A673 (cell line): ENCODE data around the gene MKRN2. TPM values are rescaled to one million over a fixed set of nuclear protein-coding genes. Genes with fewer than 3 reads are reported as not detected.

ENCODE experiments used
- BruUV-seq: library from RNA; stranded (reverse); fragments of 400-500 nt; replicated peaks from 2 replicates; lab custom pipeline; 2021; lab: Mats Ljungman, UMichigan
- CTCF ChIA-PET: fragments of 300-600 bp; sonication (Branson Sonifier 250); formaldehyde crosslinking; loops from one replicate; lab custom pipeline; 2022; ENCODE audit warnings: antibody characterized with exemption; lab: Charles Lee
- POLR2A ChIA-PET: fragments of 300-600 bp; sonication (Branson Sonifier 250); formaldehyde crosslinking; loops from one replicate; lab custom pipeline; 2022; ENCODE audit warnings: antibody characterized with exemption; ENCODE audit not compliant: low non-redundant PET; lab: Charles Lee
- DNase-seq: peaks from one replicate; pipeline ENCODE4 v3.0.0-alpha.2; 2015; ENCODE audit warnings: low spot score
- H3K27ac ChIP-seq: fragments of 200-600 bp; sonication (generic); 2 replicates; pipeline ENCODE4 v1.5.1; 2016; ENCODE audit warnings: mixed run types, low read depth, mild to moderate bottlenecking, mixed read lengths, antibody characterized with exemption, low read length; ENCODE audit not compliant: poor library complexity, severe bottlenecking
- H3K27me3 ChIP-seq: fragments of 200-600 bp; sonication (generic); replicated peaks from 2 replicates; pipeline ENCODE4 v1.6.1; 2017; ENCODE audit warnings: mixed run types, low read depth, mild to moderate bottlenecking, mixed read lengths, antibody characterized with exemption, low read length; ENCODE audit not compliant: insufficient read depth, poor library complexity
- H3K36me3 ChIP-seq: fragments of 200-600 bp; sonication (generic); 2 replicates; pipeline ENCODE4 v1.6.1; 2016; ENCODE audit warnings: mixed run types, mild to moderate bottlenecking, mixed read lengths, antibody characterized with exemption, low read length; ENCODE audit not compliant: insufficient read depth, poor library complexity, severe bottlenecking
- H3K4me1 ChIP-seq: fragments of 200-600 bp; sonication (generic); 2 replicates; pipeline ENCODE4 v1.6.1; 2017; ENCODE audit warnings: mixed run types, mild to moderate bottlenecking, mixed read lengths, antibody characterized with exemption, low read length; ENCODE audit not compliant: insufficient read depth, poor library complexity, severe bottlenecking
- H3K4me3 ChIP-seq: fragments of 200-600 bp; sonication (generic); 2 replicates; pipeline ENCODE4 v1.5.1; 2016; ENCODE audit warnings: low read depth, mixed run types, mild to moderate bottlenecking, mixed read lengths, low read length; ENCODE audit not compliant: poor library complexity, severe bottlenecking
- H3K9me3 ChIP-seq: fragments of 200-600 bp; sonication (generic); 2 replicates; pipeline ENCODE4 v1.6.1; 2016; ENCODE audit warnings: mixed run types, low read depth, mild to moderate bottlenecking, mixed read lengths, antibody characterized with exemption, low read length; ENCODE audit not compliant: poor library complexity, severe bottlenecking
- EZH2 ChIP-seq: fragments of 200-600 bp; sonication (generic); IDR thresholded peaks from 2 replicates; pipeline ENCODE4 v1.6.1; 2017; ENCODE audit warnings: borderline replicate concordance, low read depth, mild to moderate bottlenecking, mixed read lengths, antibody characterized with exemption, low read length; ENCODE audit not compliant: poor library complexity, severe bottlenecking
- intact Hi-C: fragments of 100-400 bp; cut with micrococcal nuclease; formaldehyde crosslinking; loops from one replicate; pipeline ENCODE4 v1.10.0; 2022; ENCODE audit not compliant: unreplicated experiment
- total RNA-seq: library from RNA; stranded (reverse); gene quantifications from 2 replicates; pipeline ENCODE4 v1.2.3, GENCODE V29; 2021
- TF ChIP-seq, protein P1 (sequence below): fragments of 300-800, 200-600 bp; sonication (generic); conservative IDR thresholded peaks from 2 replicates; pipeline ENCODE4 v1.5.1; 2017; ENCODE audit warnings: low read depth, mild to moderate bottlenecking, antibody characterized with exemption, low read length, moderate library complexity, mixed read lengths

Gene MKRN2
- total RNA-seq, 1 experiment from 2014 or later: 47.3 TPM

DNA sequence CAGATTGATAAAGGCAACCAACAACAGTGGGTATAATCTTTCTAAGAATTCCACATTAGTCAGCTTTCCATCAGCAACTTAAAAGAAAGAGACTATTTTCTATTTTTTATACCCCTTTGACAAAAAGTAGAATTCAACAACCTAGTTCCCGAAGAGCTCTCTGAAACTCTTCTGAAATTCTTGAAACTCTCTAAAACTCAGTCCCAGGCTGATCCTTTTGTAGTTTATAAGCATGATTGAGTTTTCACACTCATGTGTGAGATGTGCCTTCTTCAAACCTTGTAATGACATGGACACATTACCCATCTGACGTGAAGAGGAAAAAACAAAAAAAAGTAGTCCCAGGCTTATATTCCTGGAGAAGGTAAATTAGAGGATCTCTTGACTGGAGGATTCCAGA lies 75.6 kb downstream of the MKRN2 start:
- no peaks in the 10 kb centered on the region for H3K27me3 ChIP-seq
- H3K36me3 ChIP-seq: no peaks in the 10 kb centered on the region
- no peaks in the 10 kb centered on the region for H3K9me3 ChIP-seq
- intact Hi-C loops: no loop called here
- ChIA-PET POLR2A (no interaction called here), CTCF (no interaction called here)
- H3K27ac ChIP-seq: no peak overlapping the region
- no TSS peak for BruUV-seq
- H3K4me1 ChIP-seq: no peaks in the 10 kb centered on the region
- no peak for DNase-seq
- H3K4me3 ChIP-seq: no peak overlapping the region
- TF ChIP-seq, protein P1, sequence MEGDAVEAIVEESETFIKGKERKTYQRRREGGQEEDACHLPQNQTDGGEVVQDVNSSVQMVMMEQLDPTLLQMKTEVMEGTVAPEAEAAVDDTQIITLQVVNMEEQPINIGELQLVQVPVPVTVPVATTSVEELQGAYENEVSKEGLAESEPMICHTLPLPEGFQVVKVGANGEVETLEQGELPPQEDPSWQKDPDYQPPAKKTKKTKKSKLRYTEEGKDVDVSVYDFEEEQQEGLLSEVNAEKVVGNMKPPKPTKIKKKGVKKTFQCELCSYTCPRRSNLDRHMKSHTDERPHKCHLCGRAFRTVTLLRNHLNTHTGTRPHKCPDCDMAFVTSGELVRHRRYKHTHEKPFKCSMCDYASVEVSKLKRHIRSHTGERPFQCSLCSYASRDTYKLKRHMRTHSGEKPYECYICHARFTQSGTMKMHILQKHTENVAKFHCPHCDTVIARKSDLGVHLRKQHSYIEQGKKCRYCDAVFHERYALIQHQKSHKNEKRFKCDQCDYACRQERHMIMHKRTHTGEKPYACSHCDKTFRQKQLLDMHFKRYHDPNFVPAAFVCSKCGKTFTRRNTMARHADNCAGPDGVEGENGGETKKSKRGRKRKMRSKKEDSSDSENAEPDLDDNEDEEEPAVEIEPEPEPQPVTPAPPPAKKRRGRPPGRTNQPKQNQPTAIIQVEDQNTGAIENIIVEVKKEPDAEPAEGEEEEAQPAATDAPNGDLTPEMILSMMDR: no peak
- no peak for TF ChIP-seq EZH2

DNA sequence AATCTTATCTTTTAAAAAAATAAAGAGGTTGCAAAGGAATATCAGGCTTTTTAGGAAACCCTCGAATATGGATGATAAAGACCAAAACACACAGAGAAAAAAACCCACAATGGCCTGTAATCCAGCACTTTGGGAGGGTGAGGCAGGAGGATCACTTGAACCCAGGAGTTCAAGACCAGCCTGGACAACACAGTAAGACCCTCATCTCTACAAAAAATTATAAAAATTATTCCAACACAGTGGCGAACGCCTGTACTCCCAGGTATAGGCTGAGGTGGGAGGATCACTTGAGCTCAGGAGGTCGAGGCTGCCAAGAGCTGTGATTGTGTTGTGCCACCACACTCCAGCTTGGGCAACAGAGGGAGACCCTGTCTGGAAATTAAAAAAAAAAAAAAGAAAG lies 76.2 kb downstream of the MKRN2 start:
- Histone ChIP-seq H3K9me3 (no peaks in the 10 kb centered on the region), H3K36me3 (no peaks in the 10 kb centered on the region), H3K4me1 (peaks cover 1% of the 10 kb centered on the region), H3K4me3 (no peak overlapping the region), H3K27ac (no peak overlapping the region), H3K27me3 (no peaks in the 10 kb centered on the region)
- no peak for DNase-seq
- BruUV-seq: no TSS peak
- intact Hi-C loops: no loop called here
- POLR2A ChIA-PET: no interaction called here
- TF ChIP-seq, protein P1: no peak
- no peak for TF ChIP-seq EZH2
- CTCF ChIA-PET: no interaction called here

Other genes with a start within 250 kb of the MKRN2 start
- 34.5 TPM in 2 replicates for gene TSEN2, start 72.6 kb upstream of the MKRN2 start, total RNA-seq
- gene MKRN2OS, start 11.6 kb upstream of the MKRN2 start, total RNA-seq: not detected in 2 replicates
- gene RAF1, start 107.0 kb downstream of the MKRN2 start, total RNA-seq: 127 and 130 TPM in 2 replicates
- not detected in 2 replicates for gene TMEM40, start 202.2 kb downstream of the MKRN2 start, total RNA-seq
- gene CAND2, start 239.6 kb downstream of the MKRN2 start, total RNA-seq: 7.6 and 8.2 TPM in 2 replicates